Activated naive CD8-positive, alpha-beta T cell treated with anti-CD3 and anti-CD28 coated beads, Interleukin-2, amount 10 ng/mL, durations not matched to agents 7 days and 5 days (primary cell): Measurements from ENCODE around the gene CBLIF. TPM values are rescaled to one million over a fixed set of nuclear protein-coding genes. Genes with fewer than 3 reads are reported as not detected.

Source experiments
- ATAC-seq: fragments of 150-1000 bp; cut with Tn5 transposase; one replicate; pipeline ENCODE4 v1.10.0; 2021; ENCODE audit warnings: low read depth, moderate library complexity
- POLR2A ChIA-PET: fragments of 350-600 bp; sonication (Branson Sonifier 250); formaldehyde crosslinking; loops from one replicate; lab custom pipeline; 2021; ENCODE audit warnings: antibody characterized with exemption; lab: Charles Lee
- DNase-seq: peaks from one replicate; pipeline ENCODE4 v3.0.0; 2021
- H3K27ac Mint-ChIP-seq: one replicate; pipeline ENCODE4 v1.8.0; 2022; ENCODE audit warnings: mild to moderate bottlenecking, mixed read lengths
- H3K27me3 Mint-ChIP-seq: one replicate; pipeline ENCODE4 v1.8.0; 2022; ENCODE audit warnings: mild to moderate bottlenecking, moderate library complexity, mixed read lengths
- H3K36me3 Mint-ChIP-seq: one replicate; pipeline ENCODE4 v1.8.0; 2021; ENCODE audit warnings: mild to moderate bottlenecking, mixed read lengths
- H3K4me1 Mint-ChIP-seq: one replicate; pipeline ENCODE4 v1.8.0; 2021; ENCODE audit warnings: mixed read lengths
- H3K4me3 Mint-ChIP-seq: one replicate; pipeline ENCODE4 v1.8.0; 2022; ENCODE audit warnings: mild to moderate bottlenecking, moderate library complexity, mixed read lengths
- H3K9me3 Mint-ChIP-seq: one replicate; pipeline ENCODE4 v1.8.0; 2021; ENCODE audit warnings: mixed read lengths
- total RNA-seq, 2 experiments: library from RNA; stranded (reverse); gene quantifications; one replicate each; pipeline ENCODE4 v1.2.3, GENCODE V29; 2021

Gene CBLIF
- total RNA-seq, 2 experiments from 2014 or later, result not detected

DNA sequence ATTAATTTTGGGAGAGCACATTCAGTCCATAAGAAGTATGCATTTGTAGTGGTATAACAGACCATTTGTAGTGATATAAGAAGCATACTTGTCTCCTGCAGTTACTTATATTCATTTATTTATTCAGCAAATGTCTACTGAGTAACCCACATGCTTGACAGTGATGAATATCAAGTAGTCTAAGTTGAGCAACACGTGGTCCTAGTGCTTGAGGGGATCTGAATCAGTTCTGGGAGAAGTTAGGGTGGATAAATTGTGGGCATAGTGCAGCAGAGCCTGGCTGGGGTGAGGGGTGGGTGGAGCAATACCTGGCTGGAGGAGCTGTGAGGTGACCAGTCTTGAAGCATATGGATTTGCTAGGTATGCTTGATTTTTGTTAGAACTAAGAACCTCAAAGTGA, 65.8 kb downstream of the CBLIF start:
- peaks cover 10% of the 10 kb centered on the region for H3K9me3 Mint-ChIP-seq

More for the DNA sequence above, 65.8 kb downstream of the CBLIF start:
- Mint-ChIP-seq H3K36me3 (peaks cover 80% of the 10 kb centered on the region), H3K4me3 (no peak overlapping the region), H3K27ac (no peak overlapping the region), H3K27me3 (no peaks in the 10 kb centered on the region), H3K4me1 (peaks cover 73% of the 10 kb centered on the region)
- POLR2A ChIA-PET, result no interaction called here
- no peak for ATAC-seq
- DNase-seq, result no peak

Other genes starting within 250 kb of the CBLIF start
- gene OSBP, start 229.7 kb downstream of the CBLIF start, total RNA-seq, result 10 to 100 TPM; 41.6 to 41.8 TPM
- 10 to 100 TPM; 52.9 to 54.1 TPM for gene PATL1, start 176.5 kb downstream of the CBLIF start, total RNA-seq
- not detected for gene OR10V1, start 131.7 kb downstream of the CBLIF start, total RNA-seq
- gene STX3, start 90.1 kb downstream of the CBLIF start, total RNA-seq, result 10 to 100 TPM; 73.7 to 79.2 TPM
- 10 to 100 TPM; 67.2 to 70.0 TPM for gene MRPL16, start 34.7 kb downstream of the CBLIF start, total RNA-seq
- not detected for gene TCN1, start 21.0 kb upstream of the CBLIF start, total RNA-seq
- not detected for gene OOSP3, start 33.3 kb upstream of the CBLIF start, total RNA-seq
- not detected for gene OOSP1, start 92.9 kb upstream of the CBLIF start, total RNA-seq
- not detected for gene OOSP4A, start 118.5 kb upstream of the CBLIF start, total RNA-seq
- not detected for gene OOSP4B, start 171.7 kb upstream of the CBLIF start, total RNA-seq
- not detected for gene OOSP2, start 194.9 kb upstream of the CBLIF start, total RNA-seq
- not detected for gene MS4A3, start 211.2 kb upstream of the CBLIF start, total RNA-seq
- gene MS4A2, start 243.2 kb upstream of the CBLIF start, total RNA-seq, result not detected